ENCODE data around the gene FAM3A.

DNA sequence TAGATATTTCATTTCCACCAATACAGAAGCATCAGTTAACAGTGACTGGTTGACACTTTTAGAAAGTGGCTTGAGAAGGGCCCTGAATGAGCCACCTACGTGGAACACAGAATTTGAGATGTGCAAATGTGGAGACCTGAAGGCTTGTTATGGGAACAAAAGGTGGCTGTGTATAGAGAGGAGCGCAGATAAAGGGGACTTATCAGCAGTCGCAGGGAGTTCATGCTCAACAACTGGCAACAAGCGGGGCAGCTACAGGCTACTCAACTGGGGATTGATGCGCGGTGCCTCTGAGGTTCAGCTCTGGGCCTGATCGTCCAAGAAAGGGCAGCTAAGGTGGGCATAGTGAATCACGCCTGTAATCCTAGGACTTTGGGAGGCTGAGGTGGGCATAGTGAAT is 3.4 kb upstream of the FAM3A start:
- TF ChIP-seq, protein P1, sequence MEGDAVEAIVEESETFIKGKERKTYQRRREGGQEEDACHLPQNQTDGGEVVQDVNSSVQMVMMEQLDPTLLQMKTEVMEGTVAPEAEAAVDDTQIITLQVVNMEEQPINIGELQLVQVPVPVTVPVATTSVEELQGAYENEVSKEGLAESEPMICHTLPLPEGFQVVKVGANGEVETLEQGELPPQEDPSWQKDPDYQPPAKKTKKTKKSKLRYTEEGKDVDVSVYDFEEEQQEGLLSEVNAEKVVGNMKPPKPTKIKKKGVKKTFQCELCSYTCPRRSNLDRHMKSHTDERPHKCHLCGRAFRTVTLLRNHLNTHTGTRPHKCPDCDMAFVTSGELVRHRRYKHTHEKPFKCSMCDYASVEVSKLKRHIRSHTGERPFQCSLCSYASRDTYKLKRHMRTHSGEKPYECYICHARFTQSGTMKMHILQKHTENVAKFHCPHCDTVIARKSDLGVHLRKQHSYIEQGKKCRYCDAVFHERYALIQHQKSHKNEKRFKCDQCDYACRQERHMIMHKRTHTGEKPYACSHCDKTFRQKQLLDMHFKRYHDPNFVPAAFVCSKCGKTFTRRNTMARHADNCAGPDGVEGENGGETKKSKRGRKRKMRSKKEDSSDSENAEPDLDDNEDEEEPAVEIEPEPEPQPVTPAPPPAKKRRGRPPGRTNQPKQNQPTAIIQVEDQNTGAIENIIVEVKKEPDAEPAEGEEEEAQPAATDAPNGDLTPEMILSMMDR (IDR thresholded peaks at IDR 0.05) = no peak
- TF ChIP-seq POLR2A (IDR thresholded peaks at IDR 0.05) = no peak

Measured in testis (tissue), 2 donors.